ENCODE results near the gene CPHXL.

- TF ChIP-seq CTCF (IDR thresholded peaks at IDR 0.05) (no peak), POLR2A (IDR thresholded peaks at IDR 0.05) (no peak)
Observed at GRCh38 chr16:75762746-75763145, 36.5 kb upstream of the CPHXL start.
